T-helper 1 cell treated with Interleukin-12 subunit alpha and Interleukin-12 subunit beta and Interleukin-4 antibody, amounts not matched to agents 30 ng/mL and 1 ng/mL, for 36 hours (primary cell): ENCODE results near the gene CACNB1. TPM values are rescaled to one million over a fixed set of nuclear protein-coding genes. Genes with fewer than 3 reads are reported as not detected.

Experiments
- intact Hi-C: fragments of 100-400 bp; cut with micrococcal nuclease; formaldehyde crosslinking; loops from one replicate; pipeline ENCODE4 v1.15.1; 2024
- total RNA-seq: library from RNA; stranded (reverse); gene quantifications from 2 replicates; pipeline ENCODE4 v1.2.3, GENCODE V29; 2022

The CACNB1 gene
- total RNA-seq, 1 donor from 2014 or later = 25.7 TPM

DNA sequence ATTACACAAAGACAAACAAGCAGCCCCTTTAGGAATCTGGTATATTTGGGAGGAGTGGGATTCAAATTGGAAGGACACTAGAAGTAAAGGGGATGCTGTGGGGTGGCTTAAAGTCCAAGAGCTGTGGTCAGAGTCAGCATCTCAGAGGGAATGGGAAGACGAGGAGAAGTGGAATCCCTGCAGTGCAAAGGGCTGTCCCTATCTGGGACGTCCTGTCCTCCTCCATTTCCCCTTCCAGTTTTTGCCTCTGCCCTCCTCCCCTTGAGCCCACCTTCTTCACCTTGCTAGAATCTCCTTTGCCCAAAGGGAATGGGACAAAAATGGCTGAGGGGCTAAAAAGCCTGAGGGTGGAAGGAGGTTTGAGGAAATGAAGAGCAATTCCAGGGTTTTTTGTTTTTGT, 41.8 kb downstream of the CACNB1 start:
- intact Hi-C loops = no loop called here

DNA sequence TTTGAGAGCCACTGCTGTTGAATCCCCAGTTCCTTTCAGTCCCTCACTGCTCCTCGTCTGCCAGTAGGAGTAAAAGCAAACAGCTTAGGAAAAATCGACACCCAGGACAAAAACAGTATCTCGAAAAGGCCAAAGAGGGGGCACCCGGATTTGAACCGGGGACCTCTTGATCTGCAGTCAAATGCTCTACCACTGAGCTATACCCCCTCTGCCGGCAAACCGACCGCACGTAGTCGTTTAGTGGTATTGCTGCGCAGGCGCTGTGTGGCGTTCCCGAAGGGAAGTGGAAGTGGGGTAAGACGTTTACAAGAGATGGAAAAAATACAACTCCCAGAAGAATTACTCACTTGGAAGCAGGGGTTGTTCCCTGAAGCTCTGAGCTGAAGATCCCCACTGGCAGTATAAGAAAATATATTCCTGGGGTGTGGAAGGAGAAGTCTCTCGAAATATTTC, 43.8 kb downstream of the CACNB1 start:
- intact Hi-C loops = loop anchor here (1.0 to 5.0 kb wide), 13 partner anchors 11 to 477 kb away; partner anchors contain the start of genes PIP4K2B, PSMB3, RPL19 and RPL23

DNA sequence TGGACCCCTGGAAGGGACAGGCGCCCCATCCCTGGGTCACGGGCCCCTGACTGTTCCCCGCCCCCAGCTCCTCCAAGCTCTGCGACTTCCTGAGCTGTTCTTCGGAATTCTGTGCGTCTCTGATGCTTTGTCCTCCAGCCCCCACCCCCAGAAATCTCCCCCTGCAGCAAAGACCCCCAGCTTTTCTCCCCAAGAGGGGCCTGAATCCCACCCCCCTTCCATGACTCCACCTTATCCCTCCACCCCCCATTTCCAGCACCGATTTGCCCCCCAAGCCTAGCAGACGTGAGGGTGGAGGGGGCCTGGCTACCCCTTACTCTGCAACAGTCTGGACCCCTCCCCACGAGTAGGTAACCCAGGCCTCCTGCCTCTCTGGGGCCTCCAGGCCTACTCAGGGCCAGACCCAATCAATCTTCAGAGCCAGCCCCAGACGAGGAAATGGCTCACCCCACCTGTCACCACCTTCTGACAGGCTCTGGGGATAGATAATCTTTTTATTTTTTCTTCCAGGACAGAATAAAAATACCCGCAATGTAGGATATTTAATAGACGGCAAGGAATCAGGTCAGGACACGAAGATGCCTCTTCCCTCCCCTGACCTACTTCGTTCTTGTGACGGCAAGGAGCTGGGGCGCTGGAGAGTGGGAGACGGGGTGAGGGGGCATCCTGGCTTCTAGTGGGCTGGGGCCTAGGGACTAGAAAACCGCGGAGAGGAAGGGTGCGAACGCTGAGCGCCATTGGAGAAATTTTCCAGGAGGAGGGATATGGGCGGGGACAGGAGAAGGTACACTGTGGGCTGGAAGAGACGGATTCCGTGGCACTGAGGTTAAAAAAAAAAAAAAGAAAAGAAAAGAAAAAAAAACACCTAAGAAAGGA, 45.3 kb downstream of the CACNB1 start:
- intact Hi-C loops = loop anchor here (2.0 to 5.0 kb wide), 4 partner anchors 90 to 475 kb away; partner anchors contain the start of genes PIP4K2B and RPL23

DNA sequence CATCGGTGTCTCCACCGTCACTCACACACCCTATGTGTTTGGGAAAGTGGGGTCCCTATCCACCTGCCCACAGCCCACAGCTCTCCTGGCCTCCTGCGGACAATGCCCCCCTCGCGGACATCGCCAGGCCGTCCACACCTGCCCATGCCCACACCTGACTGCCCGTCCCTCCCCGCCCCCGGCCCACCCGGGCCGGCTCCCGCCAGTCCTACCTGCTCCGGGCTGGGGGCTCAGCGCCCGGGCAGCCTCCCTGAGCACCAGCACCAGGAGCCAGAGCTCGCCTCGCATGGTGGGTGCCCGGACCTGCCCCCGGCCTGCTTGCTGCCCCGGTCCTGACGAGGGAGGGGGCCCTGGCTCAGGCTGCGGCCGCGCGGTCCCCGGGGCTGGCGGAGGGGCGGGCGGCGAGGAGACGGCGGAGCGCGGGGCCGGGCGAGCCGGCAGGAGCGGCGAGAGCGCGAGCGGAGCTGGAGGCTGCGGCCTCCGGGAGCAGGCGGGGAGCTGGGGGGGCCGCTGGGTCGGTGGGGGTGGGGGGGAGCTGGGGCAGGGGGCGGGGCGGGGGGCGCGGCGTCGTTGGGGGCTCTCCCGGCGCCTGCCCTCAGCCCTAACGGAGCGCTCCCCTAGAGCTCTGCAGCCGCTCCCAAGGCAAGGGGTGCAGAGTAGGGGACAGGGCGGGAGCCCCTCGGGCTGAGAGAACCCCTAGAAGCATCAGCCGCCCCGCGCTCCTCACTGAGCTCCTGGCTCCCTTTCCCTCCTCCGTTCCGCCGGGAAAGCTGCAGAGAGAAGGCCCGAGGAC, 46.1 kb downstream of the CACNB1 start, which contains the start of gene PLXDC1:
TSS of gene PLXDC1 (minus strand) at position 488 of the 793 bp plus-strand sequence. CDS start at position 288, 200 bp downstream.
- intact Hi-C loops = loop anchor here (5.0 kb wide), 1 partner anchor 91 kb away; no protein-coding TSS in a partner anchor

DNA sequence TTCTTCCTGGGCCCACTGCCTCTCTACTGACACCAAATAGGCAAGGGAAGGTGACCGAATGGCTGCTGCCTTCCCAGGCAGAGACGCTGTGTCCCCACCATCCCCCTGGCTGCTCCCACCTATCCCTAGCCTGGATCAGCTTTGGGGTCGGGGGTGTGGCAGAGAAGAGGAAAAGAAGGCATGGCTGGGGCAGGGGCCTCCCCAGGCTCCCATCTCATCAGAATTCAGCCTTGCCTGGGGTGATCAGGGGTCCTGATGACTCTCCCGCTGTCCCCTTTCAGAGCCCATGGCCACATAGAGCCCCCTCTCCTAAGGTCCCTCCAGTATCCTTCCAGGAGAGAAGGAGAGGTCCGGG, 46.7 kb downstream of the CACNB1 start:
- intact Hi-C loops = loop anchor here (5.0 kb wide), 1 partner anchor 92 kb away; no protein-coding TSS in a partner anchor

DNA sequence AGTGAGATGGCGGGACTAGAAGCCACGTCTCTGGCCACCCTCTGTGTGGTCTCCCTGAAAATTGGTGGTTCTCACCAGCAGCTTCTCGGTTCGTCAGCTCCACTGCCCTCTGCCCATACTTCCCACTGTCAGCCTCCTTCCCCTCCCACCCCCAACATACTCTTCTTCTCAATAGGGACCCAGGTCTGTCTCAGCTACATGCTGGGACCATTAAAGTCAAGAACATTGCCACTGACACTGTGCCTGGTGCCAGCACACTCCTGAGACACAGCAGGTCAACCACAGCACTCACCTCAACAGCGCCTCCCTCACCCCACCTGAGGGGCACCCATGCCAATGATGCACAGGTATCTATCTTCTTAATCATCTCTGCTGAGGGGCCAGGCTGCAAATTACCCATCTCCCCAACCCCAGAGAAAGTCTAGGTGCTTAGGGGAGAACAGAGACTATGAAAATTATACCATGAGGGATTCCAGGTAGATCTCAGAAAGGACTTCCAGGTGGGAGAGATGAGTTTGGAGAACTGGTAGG, 47.3 kb downstream of the CACNB1 start:
- intact Hi-C loops = loop anchor here (5.0 kb wide), 1 partner anchor 92 kb away; no protein-coding TSS in a partner anchor

DNA sequence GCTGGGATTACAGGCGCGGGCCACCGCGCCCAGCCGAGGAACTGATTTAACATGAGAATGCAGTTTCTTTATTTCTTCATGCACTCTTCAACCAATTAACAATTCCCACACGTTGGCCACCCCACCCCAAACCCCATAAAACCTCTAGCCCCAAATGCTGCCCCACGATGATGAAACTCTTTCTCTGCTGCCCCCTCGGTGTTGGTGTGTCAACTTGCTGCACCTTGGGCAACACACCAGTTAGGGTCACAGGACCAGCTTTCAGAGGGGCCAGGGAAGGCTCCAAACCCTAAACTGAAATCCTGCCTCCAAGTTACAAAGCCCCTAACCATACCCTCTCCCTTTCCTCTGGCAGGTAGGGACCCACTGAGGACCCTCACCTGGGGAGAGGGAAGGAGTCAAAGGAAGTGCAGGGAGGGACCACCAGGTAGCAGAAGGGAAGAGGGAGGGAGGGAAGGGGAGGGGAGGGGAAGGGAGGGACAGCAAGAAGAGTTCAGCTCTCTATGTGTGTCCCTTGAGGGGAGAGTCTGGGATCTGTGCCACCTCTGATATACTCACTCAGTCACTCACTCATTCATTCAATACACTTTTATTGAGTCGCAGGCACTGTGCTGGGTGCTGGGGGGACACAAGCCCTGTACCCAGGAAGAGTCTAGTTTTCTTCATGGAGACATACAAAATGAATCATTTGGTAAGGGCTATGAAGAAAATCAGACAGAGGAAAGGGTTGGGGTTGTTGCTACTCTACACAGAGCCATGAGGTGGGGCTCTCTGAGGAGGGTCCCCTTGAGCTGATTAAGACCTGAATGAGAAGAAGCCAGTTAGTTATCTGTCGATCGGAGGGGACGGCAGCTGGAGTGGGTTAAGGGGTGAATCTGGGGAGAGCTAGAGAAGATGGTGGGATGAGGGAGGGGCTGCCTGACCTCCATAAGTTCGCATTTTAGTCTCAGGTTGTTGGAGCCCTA, 50.0 kb downstream of the CACNB1 start:
- intact Hi-C loops = no loop called here

DNA sequence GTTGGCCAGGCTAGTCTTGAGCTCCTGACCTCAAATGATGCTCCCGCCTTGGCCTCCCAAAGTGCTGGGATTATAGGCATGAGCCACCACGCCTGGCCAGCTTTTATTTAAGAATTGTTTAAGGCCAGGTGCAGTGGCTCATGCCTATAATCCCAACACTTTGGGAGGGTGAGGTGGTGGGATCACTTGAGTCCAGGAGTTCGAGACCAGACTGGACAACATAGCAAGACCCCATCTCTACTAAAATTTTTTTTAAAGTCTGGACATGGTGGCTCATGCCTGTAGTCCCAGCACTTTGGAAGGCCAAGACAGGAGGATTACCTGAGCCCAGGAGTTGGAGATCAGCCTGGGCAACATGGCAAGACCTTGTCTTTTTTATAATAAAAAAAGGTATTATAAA, 51.2 kb downstream of the CACNB1 start:
- intact Hi-C loops = no loop called here

DNA sequence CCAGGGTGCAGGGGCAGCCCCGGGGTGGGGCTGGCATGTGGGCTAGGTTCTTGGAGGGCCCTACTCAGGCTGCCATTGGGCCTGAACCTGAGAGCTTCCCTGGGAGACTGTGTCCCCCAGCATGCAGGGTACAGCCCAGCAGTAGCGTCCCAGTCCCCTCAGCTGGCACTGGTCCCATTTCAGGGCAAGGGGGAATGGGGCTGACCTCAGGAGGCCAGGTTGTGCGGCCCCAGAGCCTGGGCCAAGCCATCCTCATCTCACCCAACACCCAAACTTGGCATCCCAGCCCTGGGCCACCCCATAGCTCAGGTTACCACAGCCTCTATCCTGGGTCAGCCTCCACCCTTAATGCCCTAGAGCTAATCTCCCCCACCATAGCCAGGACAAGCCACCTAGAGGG, 52.3 kb downstream of the CACNB1 start:
- intact Hi-C loops = no loop called here

DNA sequence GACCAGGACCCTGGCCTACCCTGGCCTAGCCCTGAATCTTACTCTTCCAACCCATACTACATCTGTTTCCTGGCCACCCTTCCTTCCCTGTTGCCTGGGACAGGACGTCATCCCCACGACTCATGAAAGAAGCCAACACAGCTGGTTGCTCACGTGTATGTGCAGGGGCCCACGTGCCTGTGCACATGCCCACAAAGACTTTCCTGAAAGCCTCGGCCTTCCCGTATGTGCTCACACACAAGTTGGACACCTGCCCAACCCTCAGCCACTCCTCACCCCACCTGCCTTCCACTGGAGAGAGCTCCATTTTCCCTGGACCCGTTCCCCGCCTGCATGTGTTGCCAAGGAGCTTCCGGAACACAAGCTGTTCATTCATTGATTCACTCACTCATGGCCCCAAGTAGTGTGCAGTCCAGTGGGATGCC, 53.0 kb downstream of the CACNB1 start:
- intact Hi-C loops = no loop called here

DNA sequence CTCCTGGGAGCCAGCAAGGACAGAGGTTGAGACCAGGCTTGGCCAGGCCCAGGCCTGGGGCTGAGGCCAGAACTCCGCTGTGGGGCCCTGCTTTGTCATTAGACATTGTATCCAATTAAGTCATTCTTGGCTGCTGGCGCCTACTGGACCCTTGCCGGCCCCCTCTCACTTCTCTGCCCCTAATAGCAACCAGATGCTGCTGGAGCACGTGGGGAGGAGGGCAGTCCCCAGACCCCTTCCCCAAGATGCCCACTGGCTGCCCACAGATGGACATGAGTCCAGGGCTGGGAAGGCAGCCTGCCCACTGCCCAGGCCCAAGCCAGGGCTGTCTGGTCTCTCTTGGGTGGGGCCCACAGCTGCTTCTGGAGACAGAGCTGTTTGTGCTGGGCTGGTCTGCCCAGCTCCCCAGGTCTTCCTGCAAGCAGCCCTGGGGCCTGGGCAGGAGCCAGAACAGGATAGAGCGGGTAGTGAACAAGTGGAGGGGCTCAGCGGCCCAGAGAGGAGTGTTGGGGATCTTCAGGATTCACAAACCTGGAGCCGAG, 53.8 kb downstream of the CACNB1 start:
- intact Hi-C loops = no loop called here

DNA sequence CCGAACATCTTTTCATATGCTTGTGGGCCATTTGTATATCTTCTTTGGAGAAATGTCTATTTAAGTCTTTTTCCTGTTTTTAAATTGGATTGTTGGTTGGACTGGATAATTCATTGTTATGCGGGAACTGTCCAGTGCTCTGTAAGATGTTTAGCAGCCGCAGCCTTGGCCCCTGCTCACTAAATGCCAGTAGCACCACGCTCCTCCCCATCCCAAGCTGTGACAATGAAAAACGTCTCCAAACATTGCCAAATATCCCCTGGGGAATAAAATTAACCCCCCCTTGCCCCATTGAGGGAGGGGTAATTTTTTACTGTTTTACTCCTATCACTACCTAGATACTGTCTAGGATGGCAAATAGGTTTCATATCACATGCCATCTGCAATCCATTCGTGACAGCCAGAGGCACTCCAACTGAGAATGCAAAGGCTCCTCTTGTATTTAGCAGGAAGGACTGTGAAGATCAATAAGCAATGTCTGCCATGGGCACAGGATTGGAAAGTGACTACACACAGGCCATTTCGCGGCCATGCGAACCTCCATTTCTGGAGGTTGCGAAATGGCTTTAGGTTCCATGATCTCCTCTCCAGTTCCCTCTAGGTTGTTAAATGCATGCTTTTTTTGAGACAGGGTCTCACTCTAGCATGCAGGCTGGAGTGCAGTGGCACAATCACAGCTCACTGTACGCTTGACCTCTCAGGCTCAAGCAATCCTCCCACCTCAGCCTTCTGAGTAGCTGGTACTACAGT, 55.4 kb downstream of the CACNB1 start:
- intact Hi-C loops = no loop called here

DNA sequence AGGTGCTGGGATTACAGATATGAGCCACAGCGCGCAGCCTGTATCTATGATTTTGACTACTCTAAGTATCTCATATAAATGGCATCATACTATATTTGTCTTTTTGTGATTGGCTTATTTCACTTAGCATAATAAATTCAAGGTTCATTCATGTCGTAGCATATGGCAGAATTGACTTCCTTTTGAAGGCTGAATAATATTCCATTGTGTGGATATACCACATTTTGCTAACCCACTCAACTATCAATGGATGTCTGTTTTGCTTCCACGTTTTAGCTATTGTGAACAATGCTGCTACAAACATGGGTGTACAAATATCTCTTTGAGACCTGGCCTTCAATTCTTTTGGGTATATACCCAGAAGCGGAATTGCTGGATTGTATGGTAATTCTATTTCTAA, 56.2 kb downstream of the CACNB1 start:
- intact Hi-C loops = no loop called here

DNA sequence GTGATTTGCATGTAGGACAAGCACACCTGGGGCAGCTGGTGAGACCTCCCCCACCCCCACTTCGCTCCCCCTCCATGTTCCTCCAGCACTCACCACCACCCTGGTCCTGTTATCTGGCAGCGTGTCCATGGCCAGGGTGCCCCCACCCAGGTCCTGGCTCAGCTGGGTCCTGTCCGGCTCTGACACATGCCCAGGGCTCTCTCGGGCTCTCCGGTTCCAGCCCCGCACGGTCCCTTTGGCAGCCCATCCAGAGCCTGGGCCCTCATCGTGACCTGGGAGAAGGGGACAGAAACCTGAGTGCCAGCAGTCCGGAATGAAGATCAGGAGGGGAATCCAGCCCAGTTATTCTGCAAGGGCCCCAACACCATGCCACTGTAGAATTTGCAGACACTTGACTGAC, 57.9 kb downstream of the CACNB1 start:
- intact Hi-C loops = no loop called here

DNA sequence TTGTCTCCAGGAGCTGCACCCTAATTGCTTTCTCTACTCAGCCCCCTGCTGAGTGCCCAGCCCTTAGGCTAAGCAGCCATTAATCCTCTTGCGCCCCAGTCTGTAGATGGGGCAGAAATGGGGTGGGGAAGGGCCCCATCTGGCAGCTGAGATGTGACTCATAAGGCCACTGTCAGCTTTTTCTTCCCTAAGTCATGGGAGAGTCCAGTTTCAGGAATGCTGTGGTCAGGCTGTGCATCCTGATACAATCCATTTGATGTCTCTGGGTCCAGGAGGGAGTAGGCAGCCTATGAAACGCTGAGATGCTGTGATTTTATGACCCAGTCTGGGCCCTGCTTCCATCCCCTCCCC, 58.3 kb downstream of the CACNB1 start:
- intact Hi-C loops = no loop called here

DNA sequence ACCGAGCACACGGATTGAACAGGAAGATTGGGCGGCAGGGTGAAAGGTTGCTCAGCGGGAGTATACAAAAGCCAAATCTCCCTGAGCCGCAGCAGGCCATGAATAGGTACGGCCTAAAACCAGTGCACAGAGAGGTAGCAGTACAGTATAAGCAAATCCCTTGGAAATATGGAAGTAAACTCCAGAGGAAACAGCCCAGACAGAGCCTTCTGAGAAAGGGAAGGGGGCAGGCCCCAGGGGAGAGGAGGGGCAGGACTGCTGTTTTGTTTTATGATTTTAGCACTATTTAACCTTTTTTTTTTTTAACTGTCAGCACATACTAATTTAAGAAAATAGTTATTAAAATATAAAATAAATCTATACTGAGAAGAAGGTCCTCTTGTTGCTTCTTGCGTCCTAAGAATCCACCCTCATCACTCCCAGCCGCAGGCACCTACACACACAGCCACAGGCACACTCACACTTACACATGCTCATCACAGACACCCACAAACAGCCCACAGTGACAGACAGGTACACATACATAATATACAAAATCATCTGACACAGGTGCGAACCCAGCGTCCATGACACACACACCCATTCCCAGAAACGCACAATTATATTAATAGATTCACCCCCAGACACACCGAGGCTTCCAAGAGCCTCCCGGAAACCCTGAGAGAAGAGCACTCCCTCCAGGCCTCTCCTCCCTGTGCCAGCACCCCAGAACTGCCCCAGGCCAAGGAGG, 58.9 kb downstream of the CACNB1 start:
- intact Hi-C loops = no loop called here

DNA sequence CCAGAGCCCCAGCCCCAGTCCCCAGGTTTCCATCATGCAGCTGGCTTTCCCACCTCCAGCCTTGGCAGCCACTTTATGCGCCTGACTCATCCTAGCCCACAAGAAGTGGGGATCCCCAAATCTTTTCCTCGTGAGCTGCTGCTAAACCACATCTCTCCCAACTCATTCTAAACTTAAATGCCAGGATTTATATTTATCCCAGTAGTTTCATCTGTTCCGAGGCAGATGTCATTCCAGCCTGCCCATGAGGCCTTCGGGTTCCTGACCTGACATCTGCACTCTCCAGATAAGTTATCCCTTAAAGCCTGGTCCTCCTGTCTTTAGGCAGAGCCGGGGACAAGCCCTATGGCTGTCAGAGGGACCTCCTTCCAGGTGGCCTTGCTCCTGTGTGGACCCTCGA, 62.6 kb downstream of the CACNB1 start:
- intact Hi-C loops = no loop called here

DNA sequence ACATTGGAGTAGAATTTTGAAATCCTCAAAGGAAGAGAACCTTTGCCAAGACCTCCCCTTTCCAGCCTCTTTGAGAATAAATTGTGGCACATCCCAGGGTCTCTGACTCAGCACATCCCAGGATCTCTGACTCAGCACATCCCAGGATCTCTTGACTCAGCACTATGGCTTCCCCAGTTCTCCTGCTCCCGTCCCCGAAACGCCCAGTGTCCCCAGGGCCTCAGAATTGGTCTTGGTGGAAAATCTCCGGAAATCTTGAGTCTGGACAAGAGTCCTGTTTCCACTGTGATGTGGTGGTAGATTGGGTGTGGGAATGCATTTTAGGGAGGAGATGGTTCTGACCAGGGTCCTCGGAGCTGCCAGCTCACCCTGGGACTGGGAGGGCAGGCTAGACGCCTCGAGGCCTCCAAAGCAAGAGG, 65.3 kb downstream of the CACNB1 start:
- intact Hi-C loops = no loop called here

DNA sequence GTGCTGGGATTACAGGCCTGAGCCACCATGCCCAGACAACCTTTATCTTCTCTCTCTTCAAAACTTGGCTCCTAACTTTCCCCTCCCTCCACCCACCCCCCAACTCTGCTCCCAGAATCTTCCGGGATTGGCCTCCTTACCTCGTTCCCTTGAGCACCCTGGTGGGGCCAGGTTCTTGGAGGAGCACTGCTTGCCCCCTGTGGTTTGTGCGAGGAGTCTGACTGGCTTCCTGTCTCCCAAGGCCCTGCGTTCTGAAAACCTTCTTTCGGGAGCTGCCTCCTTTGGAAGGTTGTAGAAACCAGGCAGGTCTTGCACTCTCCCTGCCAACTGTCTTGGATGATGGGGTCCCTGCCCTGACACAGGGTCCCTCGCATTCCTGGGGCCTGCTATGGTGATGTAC, 65.9 kb downstream of the CACNB1 start:
- intact Hi-C loops = no loop called here
